Right lobe of liver (tissue), 6 donors: Measurements from ENCODE around the gene SEMA3E. TPM values are rescaled to one million over a fixed set of nuclear protein-coding genes. Genes with fewer than 3 reads are reported as not detected.

Experiments used
- ATAC-seq, 4 donors: fragments of 200-7000 bp; cut with Tn5 transposase; one replicate each; pipeline ENCODE4 v1.9.1; 2020; ENCODE audit warnings: mild to moderate bottlenecking in 4 of 4, moderate library complexity in 4 of 4
- DNase-seq, 3 donors: peaks; one replicate each; pipeline ENCODE4 v3.0.0-alpha.2; 2020
- H3K27ac ChIP-seq, 3 donors: fragments of 200-600 bp; one replicate each; pipeline ENCODE4 v1.8.0; 2022
- H3K27me3 ChIP-seq, 2 donors: fragments of 200-600 bp; one replicate each; pipeline ENCODE4 v1.8.0; 2022
- H3K36me3 ChIP-seq, 4 donors: fragments of 200-600 bp; sonication (generic) in 1 of 4; one replicate each; pipeline versions ENCODE4 v1.5.1 to v1.8.0; 2017 to 2022; ENCODE audit warnings: control low read depth in 1 of 4
- H3K4me1 ChIP-seq, 4 donors: fragments of 200-600 bp; sonication (generic) in 1 of 4; one replicate each; pipeline versions ENCODE4 v1.5.1 to v1.8.0; 2017 to 2022; ENCODE audit warnings: control low read depth in 1 of 4
- H3K4me3 ChIP-seq, 3 donors: fragments of 200-600 bp; one replicate each; pipeline ENCODE4 v1.8.0; 2022
- H3K9me3 ChIP-seq, 4 donors: fragments of 200-600 bp; sonication (generic) in 1 of 4; one replicate each; pipeline versions ENCODE4 v1.5.1 to v1.8.0; 2017 to 2022; ENCODE audit warnings: control low read depth in 1 of 4
- CTCF ChIP-seq, 4 donors: fragments of 200-600 bp in 3 of 4; fragments of 450-650 bp in 1 of 4; IDR thresholded peaks; one replicate each; pipeline versions ENCODE4 v1.5.1 to v1.8.0; 2016 to 2022; ENCODE audit warnings: antibody characterized with exemption in 4 of 4, mild to moderate bottlenecking in 2 of 4
- POLR2A ChIP-seq: fragments of 450-650 bp; IDR thresholded peaks from one replicate; pipeline ENCODE4 v1.6.1; 2017; ENCODE audit warnings: antibody characterized with exemption, mild to moderate bottlenecking
- WGBS: methylation state at CpG from one replicate; pipeline ENCODE4 v1.1.6; 2018; ENCODE audit warnings: low coverage, low lambda C conversion rate; ENCODE audit not compliant: insufficient coverage; ENCODE audit errors: missing lambda C conversion rate; 5-methylcytosine and 5-hydroxymethylcytosine counted together
- intact Hi-C, 2 donors: fragments of 100-400 bp; cut with DNase I; formaldehyde crosslinking; loops; one replicate each; pipeline versions ENCODE4 v1.11.2 to v1.14.1; 2022
- total RNA-seq, 6 experiments: library from RNA; depleted of rRNA in 2 of 6; stranded (reverse); fragments of >200 nt in 2 of 6; fragmentation: NEBNext Ultra II Directional in 3 of 6; extraction: Animal tissue kit (Norgen Biotek cat#: 25700) in 3 of 6; gene quantifications; one replicate each; pipeline versions ENCODE4 v1.1.0 to v1.2.4, GENCODE V29; 2016 to 2023
- donor health status: DM: no; HTN: yes; CAD: no.
- donor health status: DM: no; HTN: no; CAD: no.
- donor health status: DM: no; HTN: no; CAD: no.
- donor health status: DM: no; HTN: yes; CAD: no.
- donor health status: DM: no; HTN: yes; CAD: no.

Gene SEMA3E
- total RNA-seq, 6 experiments from 2014 or later = 0.06 to 1.0 (median 0.32) TPM

DNA sequence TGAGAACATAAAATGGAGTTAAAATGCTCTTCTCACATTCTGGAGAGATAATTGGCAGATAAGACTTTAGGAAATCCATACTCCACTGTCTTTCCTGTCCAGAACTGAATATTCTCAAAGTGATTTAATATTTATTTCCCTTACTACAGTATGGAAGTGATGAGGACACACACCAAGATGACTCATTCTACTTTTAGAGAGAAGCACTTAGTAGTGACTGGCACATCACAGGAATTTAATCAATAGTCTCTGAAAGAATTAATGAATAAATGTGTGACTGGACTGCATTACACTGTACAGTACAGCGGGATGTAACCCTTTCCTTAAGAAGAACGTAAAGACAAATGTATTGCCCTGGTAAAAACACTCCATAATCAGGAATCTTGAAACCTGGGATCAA lies 116.7 kb downstream of the SEMA3E start:
- intact Hi-C loops = no loop called here
- H3K27me3 ChIP-seq = no peaks in the 10 kb centered on the region
- no peak for TF ChIP-seq CTCF (IDR thresholded peaks at IDR 0.05)
- no peak for TF ChIP-seq POLR2A
- H3K27ac ChIP-seq = no peak overlapping the region
- no peaks in the 10 kb centered on the region for H3K36me3 ChIP-seq
- 47% methylated on average over 2 of the region's 2 CpGs for WGBS
- H3K9me3 ChIP-seq = no peaks in the 10 kb centered on the region
- ATAC-seq = no peak
- H3K4me3 ChIP-seq = no peak overlapping the region
- no peaks in the 10 kb centered on the region for H3K4me1 ChIP-seq
- DNase-seq = no peak

GRCh38 chr7:83531766-83532165 lies 117.2 kb downstream of the SEMA3E start:
- Histone ChIP-seq H3K4me3 (no peak overlapping the region), H3K4me1 (no peaks in the 10 kb centered on the region), H3K27ac (no peak overlapping the region), H3K9me3 (no peaks in the 10 kb centered on the region), H3K36me3 (no peaks in the 10 kb centered on the region), H3K27me3 (no peaks in the 10 kb centered on the region)
- intact Hi-C loops = no loop called here
- DNase-seq (no peak), ATAC-seq (no peak)
- 26% methylated on average over 2 of the region's 2 CpGs for WGBS
- TF ChIP-seq CTCF (IDR thresholded peaks at IDR 0.05) = no peak
- no peak for TF ChIP-seq POLR2A

DNA sequence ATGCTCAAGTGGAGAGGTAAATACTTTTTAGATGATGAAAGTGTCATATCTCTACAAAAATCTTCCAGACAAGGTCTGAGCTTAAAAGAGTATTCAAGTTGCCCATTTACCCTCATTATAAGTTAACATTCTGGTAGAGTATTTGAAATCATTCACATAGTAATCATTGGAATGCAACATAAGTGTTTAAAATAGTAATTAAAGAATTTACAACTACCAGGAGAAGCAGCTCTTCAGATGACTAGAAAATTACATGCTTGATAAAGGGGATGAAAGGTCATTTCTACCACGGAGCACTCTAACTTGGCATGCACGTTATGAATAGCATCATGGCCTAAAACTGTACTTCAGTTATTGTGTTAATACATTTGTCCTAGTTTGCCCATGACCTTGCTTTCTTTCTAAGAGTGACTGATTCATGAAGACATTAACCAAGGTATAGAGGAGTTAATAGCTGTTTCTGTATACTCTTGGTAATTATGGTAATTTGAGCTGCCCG lies 120.0 kb downstream of the SEMA3E start:
- no peaks in the 10 kb centered on the region for H3K4me1 ChIP-seq
- ATAC-seq (no peak), DNase-seq (no peak)
- H3K4me3 ChIP-seq = no peak overlapping the region
- intact Hi-C loops = no loop called here
- WGBS = 23% methylated on average over 3 of the region's 3 CpGs
- H3K9me3 ChIP-seq = no peaks in the 10 kb centered on the region
- H3K36me3 ChIP-seq = no peaks in the 10 kb centered on the region
- no peaks in the 10 kb centered on the region for H3K27me3 ChIP-seq
- TF ChIP-seq POLR2A (no peak), CTCF (IDR thresholded peaks at IDR 0.05) (no peak)
- no peak overlapping the region for H3K27ac ChIP-seq

DNA sequence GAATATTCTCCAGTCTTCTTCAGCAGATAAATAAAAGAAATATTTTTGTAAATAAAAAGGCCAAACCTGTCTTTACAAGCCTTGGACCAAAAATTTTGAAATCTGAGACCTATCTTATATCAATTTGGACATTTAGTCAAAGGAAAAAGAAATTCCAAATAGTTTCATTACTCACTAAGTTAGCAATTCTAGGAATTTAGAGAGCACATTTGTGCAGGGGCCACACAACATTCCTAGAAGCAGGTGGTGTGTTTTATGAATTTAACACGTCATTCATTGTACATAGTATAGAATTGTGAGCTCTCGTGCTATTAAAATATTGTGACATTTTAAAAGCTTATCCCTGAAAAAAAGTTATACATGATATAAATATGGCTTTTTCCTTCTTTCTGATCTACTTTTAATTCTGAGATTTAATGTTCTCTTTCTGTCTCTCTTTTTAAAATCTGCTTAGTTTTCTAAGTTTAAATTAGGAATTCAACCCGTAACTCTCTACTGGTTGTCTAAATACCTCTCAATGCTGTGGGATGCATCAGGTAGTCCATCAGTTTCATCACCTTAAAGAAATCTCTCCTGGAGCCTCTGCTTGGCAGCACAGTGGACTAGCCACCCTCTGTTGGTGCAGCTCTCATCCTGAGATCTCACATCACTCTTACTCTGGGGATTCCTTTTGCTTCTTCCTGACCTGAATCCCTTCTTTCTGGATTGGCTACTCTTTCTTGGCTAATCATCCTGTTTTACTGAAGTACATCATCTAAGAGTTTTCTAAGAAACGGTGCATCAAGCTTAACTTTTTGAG lies 124.5 kb downstream of the SEMA3E start:
- Histone ChIP-seq H3K4me1 (no peaks in the 10 kb centered on the region), H3K36me3 (no peaks in the 10 kb centered on the region), H3K27me3 (no peaks in the 10 kb centered on the region), H3K9me3 (no peaks in the 10 kb centered on the region), H3K4me3 (no peak overlapping the region), H3K27ac (no peak overlapping the region)
- TF ChIP-seq CTCF (IDR thresholded peaks at IDR 0.05) (no peak), POLR2A (no peak)
- intact Hi-C loops = no loop called here
- no peak for ATAC-seq
- 46% methylated on average over 4 of the region's 4 CpGs for WGBS
- DNase-seq = no peak
